Cardiac muscle cell (in vitro differentiated cells and primary cell): ENCODE measurements around the gene SMC4. TPM values are rescaled to one million over a fixed set of nuclear protein-coding genes. Genes with fewer than 3 reads are reported as not detected.

Experiments used
- DNase-seq, 2 donors: peaks; one replicate each; pipeline versions ENCODE4 v3.0.0 to v3.0.0-alpha.2; 2010 to 2017; ENCODE audit warnings: low read depth in 1 of 2, low spot score in 1 of 2
- H3K27ac ChIP-seq: fragments of 200-600 bp; sonication (generic); 2 replicates; pipeline ENCODE4 v1.5.1; 2016
- H3K27me3 ChIP-seq: fragments of 200-600 bp; sonication (generic); 2 replicates; pipeline ENCODE4 v1.6.0; 2016; ENCODE audit warnings: control low read depth
- H3K36me3 ChIP-seq: fragments of 200-600 bp; sonication (generic); 2 replicates; pipeline ENCODE4 v1.5.1; 2016; ENCODE audit warnings: control low read depth
- H3K4me1 ChIP-seq: fragments of 200-600 bp; sonication (generic); 2 replicates; pipeline ENCODE4 v1.8.1; 2017; ENCODE audit warnings: low read depth, mild to moderate bottlenecking, mixed run types
- H3K4me3 ChIP-seq: fragments of 200-600 bp; sonication (generic); 2 replicates; pipeline ENCODE4 v1.5.1; 2016; ENCODE audit warnings: mild to moderate bottlenecking
- H3K9me3 ChIP-seq: fragments of 200-600 bp; sonication (generic); 2 replicates; pipeline ENCODE4 v1.5.1; 2017; ENCODE audit warnings: low read depth, mild to moderate bottlenecking, control low read depth
- CTCF ChIP-seq: IDR thresholded peaks from 2 replicates; pipeline ENCODE4 v1.5.1; 2012; ENCODE audit warnings: low read depth, mild to moderate bottlenecking, low read length
- polyA plus RNA-seq: library from polyadenylated mRNA; unstranded; fragments of >200 nt; fragmentation: Nextera tagmentation; extraction: Ambion mirVana; gene quantifications from 2 replicates; pipeline ENCODE4 v1.2.1, GENCODE V29; 2016
- total RNA-seq: library from RNA; depleted of rRNA; stranded (reverse); fragments of >200 nt; gene quantifications from 2 replicates; pipeline ENCODE4 v1.2.3, GENCODE V29; 2016

SMC4 gene
- total and polyA plus RNA-seq, 2 experiments from 2014 or later, result 63.0 to 91.6 TPM

- peaks cover 9% of the 10 kb centered on the region for H3K4me1 ChIP-seq
- no peak for DNase-seq
- no peaks in the 10 kb centered on the region for H3K9me3 ChIP-seq
- no peak for TF ChIP-seq CTCF
- peak overlapping the region; percentile 43 for H3K27ac ChIP-seq
- H3K36me3 ChIP-seq, result no peaks in the 10 kb centered on the region
- H3K4me3 ChIP-seq, result no peak overlapping the region
- no peaks in the 10 kb centered on the region for H3K27me3 ChIP-seq
Measured at GRCh38 chr3:160390565-160391138, 8.8 kb upstream of the SMC4 start.

GRCh38 chr3:160392798-160393197, 6.7 kb upstream of the SMC4 start:
- peaks cover 8% of the 10 kb centered on the region for H3K4me1 ChIP-seq
- no peak overlapping the region for H3K27ac ChIP-seq
- no peak for DNase-seq
- no peak for TF ChIP-seq CTCF
- no peaks in the 10 kb centered on the region for H3K9me3 ChIP-seq
- no peaks in the 10 kb centered on the region for H3K36me3 ChIP-seq
- H3K27me3 ChIP-seq, result no peaks in the 10 kb centered on the region
- H3K4me3 ChIP-seq, result no peak overlapping the region

GRCh38 chr3:160393346-160394008, 6.0 kb upstream of the SMC4 start:
- no peak for TF ChIP-seq CTCF
- no peak overlapping the region for H3K4me3 ChIP-seq
- DNase-seq, result no peak
- no peaks in the 10 kb centered on the region for H3K9me3 ChIP-seq
- H3K27ac ChIP-seq, result no peak overlapping the region
- H3K36me3 ChIP-seq, result no peaks in the 10 kb centered on the region
- H3K27me3 ChIP-seq, result no peaks in the 10 kb centered on the region
- peaks cover 13% of the 10 kb centered on the region for H3K4me1 ChIP-seq

- Histone ChIP-seq H3K27me3 (no peaks in the 10 kb centered on the region), H3K4me3 (no peak overlapping the region), H3K9me3 (no peaks in the 10 kb centered on the region), H3K27ac (no peak overlapping the region), H3K36me3 (no peaks in the 10 kb centered on the region), H3K4me1 (peaks cover 14% of the 10 kb centered on the region)
- no peak for DNase-seq
- TF ChIP-seq CTCF, result no peak
Measured at GRCh38 chr3:160394009-160394392, 5.4 kb upstream of the SMC4 start.

GRCh38 chr3:160395297-160395696, 4.2 kb upstream of the SMC4 start:
- peak in 1 of 2 donors; percentile 72 for DNase-seq
- H3K4me3 ChIP-seq, result no peak overlapping the region
- H3K9me3 ChIP-seq, result no peaks in the 10 kb centered on the region
- TF ChIP-seq CTCF, result no peak
- no peak overlapping the region for H3K27ac ChIP-seq
- H3K27me3 ChIP-seq, result no peaks in the 10 kb centered on the region
- peaks cover 14% of the 10 kb centered on the region for H3K4me1 ChIP-seq
- H3K36me3 ChIP-seq, result no peaks in the 10 kb centered on the region
